ENCODE data around the gene OTUD3.
"Not testable (repeated sequence)": the region's sequence is repeated elsewhere in the genome, so short reads cannot be mapped to it uniquely, and the experiment has no call there.

OTUD3 gene

DNA sequence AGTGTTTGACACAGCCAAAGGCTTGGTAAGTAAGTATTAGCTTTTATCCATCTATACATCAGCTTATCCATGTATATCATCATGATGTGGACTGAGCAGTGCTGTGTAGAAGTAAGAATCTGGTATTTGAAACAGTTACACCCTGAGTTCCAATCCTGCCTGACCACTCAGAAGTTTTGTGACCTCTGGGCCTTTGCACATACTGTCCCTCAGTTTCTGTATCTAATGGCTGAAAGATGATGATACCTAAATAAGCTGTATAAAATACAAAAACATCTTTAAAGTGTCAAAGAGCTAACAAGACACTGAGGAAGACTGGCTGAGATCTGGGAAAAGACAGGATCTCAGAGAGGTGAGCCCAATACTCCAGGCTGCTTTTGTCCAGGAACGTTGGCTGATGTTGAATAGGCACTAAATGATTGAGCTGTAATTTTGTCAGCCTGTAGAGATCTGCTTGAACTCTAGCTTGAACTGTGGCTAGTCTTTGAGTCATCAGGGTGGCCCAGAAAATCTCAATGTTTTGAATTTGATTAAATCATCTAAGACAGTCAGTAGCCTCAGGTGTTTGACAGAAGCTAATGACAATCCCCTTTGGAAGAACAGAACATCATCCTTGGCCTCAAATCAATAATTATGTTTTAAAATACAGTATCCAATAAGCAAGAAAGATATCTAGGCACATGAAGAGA is 20.2 kb upstream of the OTUD3 start:
- H3K27ac ChIP-seq = no peak overlapping the region
- no peak for TF ChIP-seq ZFX (IDR thresholded peaks at IDR 0.05)
- TF ChIP-seq, protein P1, sequence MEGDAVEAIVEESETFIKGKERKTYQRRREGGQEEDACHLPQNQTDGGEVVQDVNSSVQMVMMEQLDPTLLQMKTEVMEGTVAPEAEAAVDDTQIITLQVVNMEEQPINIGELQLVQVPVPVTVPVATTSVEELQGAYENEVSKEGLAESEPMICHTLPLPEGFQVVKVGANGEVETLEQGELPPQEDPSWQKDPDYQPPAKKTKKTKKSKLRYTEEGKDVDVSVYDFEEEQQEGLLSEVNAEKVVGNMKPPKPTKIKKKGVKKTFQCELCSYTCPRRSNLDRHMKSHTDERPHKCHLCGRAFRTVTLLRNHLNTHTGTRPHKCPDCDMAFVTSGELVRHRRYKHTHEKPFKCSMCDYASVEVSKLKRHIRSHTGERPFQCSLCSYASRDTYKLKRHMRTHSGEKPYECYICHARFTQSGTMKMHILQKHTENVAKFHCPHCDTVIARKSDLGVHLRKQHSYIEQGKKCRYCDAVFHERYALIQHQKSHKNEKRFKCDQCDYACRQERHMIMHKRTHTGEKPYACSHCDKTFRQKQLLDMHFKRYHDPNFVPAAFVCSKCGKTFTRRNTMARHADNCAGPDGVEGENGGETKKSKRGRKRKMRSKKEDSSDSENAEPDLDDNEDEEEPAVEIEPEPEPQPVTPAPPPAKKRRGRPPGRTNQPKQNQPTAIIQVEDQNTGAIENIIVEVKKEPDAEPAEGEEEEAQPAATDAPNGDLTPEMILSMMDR (conservative IDR thresholded peaks at IDR 0.05) = no peak

DNA sequence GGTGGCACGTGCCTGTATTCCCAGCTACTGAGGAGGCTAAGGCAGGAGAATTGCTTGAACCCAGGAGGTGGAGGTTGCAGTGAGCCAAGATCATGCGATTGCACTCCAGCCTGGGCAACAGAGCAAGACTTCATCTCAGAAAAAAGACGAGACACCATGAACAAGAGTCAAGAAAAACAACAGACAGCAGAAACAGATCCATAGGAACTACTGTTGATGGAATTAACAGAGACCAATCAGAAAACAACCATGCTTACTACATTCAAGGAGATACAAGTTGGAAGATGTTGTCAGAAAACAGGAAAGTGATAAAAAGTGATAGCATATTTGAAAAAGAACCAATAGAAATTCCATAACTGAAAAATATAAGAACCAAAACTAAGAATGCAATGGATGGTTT is 19.3 kb upstream of the OTUD3 start:
- no peak for TF ChIP-seq ZFX (IDR thresholded peaks at IDR 0.05)
- TF ChIP-seq, protein P1 (conservative IDR thresholded peaks at IDR 0.05) = no peak
- H3K27ac ChIP-seq = no peak overlapping the region

DNA sequence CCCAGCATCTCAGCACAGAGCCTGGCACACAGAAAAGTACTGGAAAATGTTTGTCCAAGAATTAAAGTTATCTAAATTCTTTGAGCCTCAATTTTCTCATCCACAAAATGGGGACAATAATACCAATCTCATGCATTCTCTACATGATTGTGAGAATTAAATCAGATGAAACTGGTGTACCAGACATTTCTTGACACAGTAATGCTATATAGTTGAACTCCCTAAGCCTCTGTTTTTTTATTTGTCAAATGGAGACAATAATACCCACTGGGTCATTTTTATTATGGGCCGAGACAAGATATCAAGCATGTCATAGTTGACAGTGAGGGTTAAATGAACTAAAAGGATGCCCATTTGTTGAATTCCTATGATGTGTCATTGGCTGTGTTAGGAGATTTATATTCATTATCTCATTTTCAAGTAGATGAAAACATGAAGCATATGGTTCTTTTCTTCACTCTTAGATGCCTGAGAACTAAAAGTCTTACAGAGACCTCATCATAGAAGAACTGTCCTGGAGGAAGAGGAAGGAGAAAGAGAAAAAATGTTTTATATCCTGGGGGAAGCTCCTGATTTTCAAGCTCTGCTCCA is 17.5 kb upstream of the OTUD3 start:
- H3K27ac ChIP-seq = no peak overlapping the region
- no peak for TF ChIP-seq ZFX (IDR thresholded peaks at IDR 0.05)
- TF ChIP-seq, protein P1 (conservative IDR thresholded peaks at IDR 0.05) = no peak

DNA sequence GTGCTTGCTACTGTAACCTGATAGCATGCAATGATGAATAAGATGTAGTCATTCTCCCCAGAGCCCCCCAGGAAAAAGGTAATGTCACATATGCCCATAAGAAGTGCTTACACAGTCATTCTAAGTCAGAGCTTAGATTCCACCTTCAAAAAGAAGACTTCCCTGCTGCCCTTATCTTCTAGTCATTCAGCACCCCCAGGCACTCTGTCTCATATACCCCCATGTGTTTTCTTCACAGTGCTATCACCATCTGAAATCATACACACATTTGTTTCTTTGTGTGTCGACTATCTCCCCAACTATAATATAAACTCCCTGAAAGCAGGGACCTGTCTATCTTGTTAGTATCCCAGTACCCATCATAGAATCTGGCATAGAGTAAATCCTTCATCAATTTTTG is 16.2 kb upstream of the OTUD3 start:
- no peak overlapping the region for H3K27ac ChIP-seq
- no peak for TF ChIP-seq ZFX (IDR thresholded peaks at IDR 0.05)
- TF ChIP-seq, protein P1 (conservative IDR thresholded peaks at IDR 0.05) = no peak

DNA sequence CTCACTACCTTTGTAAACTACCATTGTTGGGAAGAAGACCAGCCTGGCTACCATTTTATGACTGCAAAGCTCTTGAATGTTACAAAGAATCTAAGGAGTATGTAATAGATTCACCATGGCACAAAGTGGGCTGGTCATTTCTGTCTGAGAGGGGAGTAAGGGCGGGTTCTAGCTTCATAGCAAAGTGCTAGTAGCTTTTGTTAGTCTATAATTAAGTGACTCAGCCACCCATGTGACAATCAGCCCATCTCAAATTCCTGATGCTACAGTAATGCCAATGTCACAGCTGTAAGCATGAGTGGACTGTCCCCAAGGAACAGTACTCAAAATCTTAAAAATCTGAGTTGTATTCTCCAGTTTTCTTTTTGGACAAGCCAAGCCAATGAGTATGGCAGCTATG is 15.4 kb upstream of the OTUD3 start:
- H3K27ac ChIP-seq = no peak overlapping the region
- TF ChIP-seq, protein P1 (conservative IDR thresholded peaks at IDR 0.05) = no peak
- TF ChIP-seq ZFX (IDR thresholded peaks at IDR 0.05) = no peak

DNA sequence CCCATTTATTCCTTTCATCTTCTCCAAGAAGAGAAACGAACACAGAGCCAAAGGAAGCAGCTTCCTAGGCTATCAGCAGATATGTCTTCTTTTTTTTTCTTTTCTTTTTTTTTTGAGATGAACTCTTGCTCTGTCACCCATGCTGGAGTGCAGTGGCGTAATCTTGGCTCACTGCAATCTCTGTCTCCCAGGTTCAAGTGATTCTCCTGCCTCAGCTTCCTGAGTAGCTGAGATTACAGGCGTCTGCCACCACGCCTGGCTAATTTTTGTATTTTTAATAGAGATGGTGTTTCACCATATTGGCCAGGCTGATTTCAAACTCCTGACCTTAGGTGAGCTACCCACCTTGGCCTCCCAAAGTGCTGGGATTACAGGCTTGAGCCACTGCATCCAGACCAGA is 13.6 kb upstream of the OTUD3 start:
- not testable (repeated sequence) for H3K27ac ChIP-seq

DNA sequence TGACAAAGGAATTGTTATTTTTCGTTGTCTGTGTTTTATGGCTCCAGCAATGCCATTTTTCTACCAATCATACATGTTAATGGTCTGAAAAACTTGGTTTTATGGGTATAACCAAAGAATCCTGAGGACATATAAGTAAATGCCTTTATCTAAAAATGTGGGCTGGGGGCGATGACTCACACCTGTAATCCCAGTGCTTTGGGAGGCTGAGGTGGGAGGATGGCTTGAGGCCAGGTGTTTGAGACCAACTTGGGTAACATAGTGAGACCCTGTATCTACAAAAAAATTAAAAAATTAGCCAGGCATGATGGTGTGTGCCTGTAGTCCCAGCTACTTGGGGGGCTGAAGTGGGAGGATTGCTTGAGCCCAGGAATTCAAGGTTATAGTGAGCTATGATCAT is 12.7 kb upstream of the OTUD3 start:
- H3K27ac ChIP-seq = not testable (repeated sequence)

DNA sequence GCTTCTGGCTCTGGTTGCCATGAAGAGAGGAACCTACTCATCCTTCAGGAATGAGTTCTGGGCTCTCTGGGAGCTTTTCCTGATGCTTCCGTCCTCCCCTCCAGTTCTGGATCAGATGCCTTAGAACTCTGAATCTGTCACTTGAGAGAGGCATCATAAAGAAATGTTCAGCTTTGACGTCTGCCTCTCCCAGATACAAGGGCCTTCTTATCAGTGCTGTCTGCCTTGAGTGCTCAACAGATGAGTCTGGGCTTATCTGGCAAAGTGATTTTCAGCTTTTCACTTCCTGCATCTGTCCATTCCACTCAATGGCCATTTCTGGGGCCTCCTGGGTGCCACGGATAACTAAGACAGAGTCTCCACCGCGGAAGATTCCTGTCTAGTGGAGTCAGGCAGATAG is 12.3 kb upstream of the OTUD3 start:
- no peak for TF ChIP-seq ZFX (IDR thresholded peaks at IDR 0.05)
- TF ChIP-seq, protein P1 (conservative IDR thresholded peaks at IDR 0.05) = no peak
- H3K27ac ChIP-seq = no peak overlapping the region

Measured in C4-2B (cell line).